GM03348 (cell line): ENCODE results near the gene CHIT1.
A peak's percentile ranks its signal among the peaks of the same experiment; 100 is the strongest.

Experiments used
- DNase-seq: peaks from one replicate; pipeline ENCODE4 v3.0.0; 2012; ENCODE audit warnings: low spot score

Gene CHIT1

DNA sequence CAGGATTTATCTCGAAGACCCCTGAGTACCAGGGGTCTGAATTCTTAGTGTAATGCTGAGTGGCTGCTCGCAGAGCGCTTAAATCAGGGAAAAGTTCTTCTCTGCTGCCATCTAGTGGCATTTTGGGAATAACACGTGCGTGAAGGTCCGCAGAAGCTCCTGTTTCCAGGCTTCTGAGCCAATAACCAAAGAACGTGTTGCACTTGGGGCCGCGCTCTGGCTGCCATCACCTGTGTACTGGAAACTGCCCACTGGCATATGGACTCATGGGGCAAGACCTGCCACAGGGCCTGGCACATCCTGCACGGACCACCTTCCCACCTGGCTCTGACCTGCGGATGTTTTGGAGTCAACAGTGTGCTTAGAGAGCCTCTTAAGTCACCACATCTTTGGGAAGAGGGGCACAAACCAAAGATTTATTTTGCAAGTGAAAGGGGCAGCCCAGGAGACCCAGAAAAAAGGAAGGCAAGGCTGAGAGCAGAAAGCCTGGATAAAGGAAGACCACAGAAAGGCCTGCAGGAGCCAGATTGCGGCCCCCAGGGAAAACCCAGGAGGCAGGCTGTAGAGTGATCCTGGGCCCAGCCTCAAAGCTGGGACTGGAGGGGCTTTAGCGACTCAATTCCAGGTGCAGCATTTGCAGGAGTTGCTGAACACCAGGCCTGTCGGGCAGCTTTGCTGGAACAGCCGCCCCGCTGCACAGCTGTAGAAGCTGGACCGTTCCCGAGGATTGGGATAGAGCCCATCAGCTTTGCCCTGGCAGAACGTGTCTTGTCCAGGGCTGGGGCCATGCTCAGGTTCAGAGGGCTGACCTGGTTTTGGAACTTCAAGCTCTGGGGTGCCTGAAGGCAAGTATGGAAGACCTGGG is 13.0 kb downstream of the CHIT1 start:
- DNase-seq = peak; percentile 80

DNA sequence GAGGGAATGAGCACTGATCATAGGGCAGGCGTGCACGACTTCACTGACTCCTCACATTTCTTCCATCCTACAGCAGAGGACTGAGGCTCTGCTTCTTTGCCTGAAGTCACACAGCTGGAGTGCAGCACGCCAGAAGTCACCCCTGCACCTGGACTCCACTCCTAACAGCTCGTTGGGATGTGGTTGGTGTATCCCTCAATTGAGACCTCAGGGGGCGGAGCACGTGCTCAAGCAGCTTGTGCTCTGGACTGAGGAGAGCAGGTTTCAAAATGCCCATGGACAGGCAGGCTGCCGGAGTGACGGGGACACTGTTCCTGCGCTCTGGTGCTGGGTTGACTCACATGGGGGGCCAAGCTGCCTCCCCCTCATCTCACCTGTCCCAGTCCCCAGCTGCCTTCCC is 13.9 kb downstream of the CHIT1 start:
- DNase-seq = no peak

DNA sequence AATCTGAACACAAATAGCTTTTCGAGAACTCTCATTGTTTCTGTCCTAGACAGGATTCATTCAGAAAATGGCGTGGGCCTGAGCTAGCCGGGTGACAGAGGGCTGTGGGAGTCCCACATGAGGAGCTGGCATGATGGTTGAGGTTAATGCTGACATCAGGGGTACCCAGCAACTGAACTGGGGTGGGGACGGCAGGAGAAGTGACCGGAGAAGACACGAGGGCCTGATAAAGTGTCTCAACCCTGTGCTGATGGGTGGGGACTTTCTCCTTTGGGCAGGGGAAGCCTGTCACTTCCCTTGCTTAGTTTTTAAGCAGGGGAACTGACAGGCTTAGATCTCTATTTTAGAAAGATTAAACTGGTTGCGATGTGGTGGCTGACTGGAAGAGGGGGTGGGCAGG is 14.6 kb downstream of the CHIT1 start:
- DNase-seq = no peak

DNA sequence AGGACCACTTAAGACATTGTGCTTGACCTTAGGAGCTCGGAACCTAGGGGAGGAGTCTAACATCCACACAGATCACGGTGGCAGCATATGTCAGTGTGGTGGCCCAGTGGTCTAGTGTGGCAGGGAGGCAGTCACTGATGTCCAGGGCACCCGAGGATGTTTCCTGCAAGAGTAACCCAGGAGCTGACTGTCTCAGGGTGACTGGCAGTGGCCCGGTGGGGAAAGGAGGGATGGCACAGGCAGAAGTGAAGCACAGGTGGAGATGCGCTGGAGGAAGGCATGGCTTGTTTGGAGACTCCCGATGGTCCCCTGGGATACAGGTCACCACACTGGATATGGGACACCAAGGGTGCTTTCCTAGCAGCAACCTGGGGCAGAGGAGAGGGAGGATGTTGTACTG is 16.3 kb downstream of the CHIT1 start:
- DNase-seq = no peak

GRCh38 chr1:203211812-203212211 is 17.7 kb downstream of the CHIT1 start:
- no peak for DNase-seq

DNA sequence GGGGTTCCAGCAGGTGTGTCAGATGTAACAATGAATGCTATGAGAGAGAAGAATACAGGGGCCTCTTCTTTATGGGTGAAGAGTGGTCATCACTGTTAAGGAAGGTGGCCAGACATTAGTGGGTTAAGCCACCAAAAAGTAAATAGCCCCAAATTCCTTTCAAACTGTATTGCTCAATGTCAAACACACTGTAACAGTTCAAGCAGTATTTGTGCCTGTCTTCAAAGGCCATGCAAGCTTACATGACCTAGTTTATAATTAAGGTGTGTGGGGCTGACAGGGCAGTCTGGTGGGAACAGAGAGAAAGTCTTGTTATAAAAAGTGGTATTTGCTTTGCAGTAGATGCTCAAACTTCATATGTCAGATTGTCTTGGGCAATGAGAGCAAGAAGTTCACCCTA is 18.5 kb downstream of the CHIT1 start:
- DNase-seq = no peak

DNA sequence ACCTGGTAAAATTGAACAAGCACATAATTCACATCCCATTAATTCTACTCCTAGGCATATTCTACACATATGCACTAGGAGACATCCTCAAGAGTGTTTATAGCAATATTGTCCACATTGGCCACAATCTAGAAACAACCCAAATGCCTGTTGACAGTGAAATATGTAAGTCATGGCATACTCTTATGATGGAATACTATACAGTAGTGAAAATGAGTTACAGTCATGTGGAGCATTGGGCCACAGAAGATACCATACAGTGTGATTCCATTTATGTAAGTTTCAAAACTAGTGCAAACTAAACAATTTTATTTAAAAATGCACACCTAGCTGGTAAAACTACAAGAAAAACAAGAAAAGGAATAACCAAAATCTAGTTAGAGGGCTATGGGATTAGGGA is 19.1 kb downstream of the CHIT1 start:
- DNase-seq = no peak

DNA sequence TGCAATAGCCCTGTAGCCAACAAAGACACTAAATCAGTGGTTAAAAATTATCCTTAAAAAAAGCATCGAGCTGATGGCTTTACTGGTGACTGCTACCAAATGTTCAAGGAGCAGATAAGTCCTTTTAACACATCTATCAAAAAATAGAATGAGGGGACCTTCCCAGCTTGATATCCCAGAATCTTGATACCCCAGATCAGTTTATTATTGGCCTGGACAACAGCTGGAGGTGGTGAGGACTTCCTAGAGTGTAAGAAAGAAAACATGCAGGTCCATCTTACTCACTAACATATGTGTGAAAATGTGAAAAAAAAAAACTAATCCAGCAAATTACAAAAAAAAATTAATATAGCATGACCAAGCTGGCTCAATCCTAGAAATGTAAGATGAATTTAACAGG is 21.3 kb downstream of the CHIT1 start:
- DNase-seq = no peak

DNA sequence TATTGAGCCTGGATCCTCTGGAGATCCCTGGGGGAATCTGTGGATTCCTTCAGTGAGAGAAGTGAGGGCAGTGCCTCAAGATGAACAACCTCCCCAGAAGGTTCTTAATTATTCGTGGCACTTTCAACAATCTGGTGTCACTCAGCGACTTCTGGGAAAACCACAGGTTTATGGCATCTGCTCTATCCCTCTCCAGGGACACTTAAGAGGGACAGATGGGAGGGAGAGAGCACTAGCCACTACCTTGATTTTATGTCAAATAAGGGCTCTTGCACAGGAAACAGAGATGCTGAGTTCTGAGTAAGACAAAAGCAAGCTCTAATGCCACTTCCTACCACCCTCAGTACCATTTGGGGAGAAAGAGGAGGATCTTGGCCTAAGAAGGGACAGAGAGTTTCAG is 21.7 kb downstream of the CHIT1 start:
- no peak for DNase-seq

- DNase-seq = no peak
Measured at GRCh38 chr1:203206129-203206687, 23.3 kb downstream of the CHIT1 start.

- DNase-seq = no peak
Measured at GRCh38 chr1:203204756-203205155, 24.7 kb downstream of the CHIT1 start.

- DNase-seq = peak; percentile 91
Measured at GRCh38 chr1:203202431-203203245, 26.8 kb downstream of the CHIT1 start.

- DNase-seq = no peak
Measured at GRCh38 chr1:203201516-203202205, 27.8 kb downstream of the CHIT1 start.

GRCh38 chr1:203200916-203201315 is 28.6 kb downstream of the CHIT1 start:
- DNase-seq = no peak

- DNase-seq = peak; percentile 78
Measured at GRCh38 chr1:203199816-203200571, 29.5 kb downstream of the CHIT1 start.

DNA sequence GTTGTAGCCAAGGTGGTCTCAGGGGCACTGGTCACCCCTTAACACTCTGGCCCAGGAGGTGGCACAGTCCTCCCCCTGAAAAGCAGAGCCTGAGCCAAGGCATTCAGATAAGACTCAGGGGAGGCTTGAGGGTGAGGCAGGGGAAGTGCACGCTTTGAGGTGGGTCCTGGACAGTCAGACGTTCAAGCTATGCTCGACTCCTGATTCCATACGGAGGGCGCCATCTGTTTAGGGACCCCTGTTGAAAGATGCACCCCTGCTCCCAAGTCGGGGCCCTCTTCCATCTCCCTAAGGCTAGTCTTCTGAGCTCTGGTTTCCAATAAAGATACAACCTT is 30.0 kb downstream of the CHIT1 start:
- no peak for DNase-seq

GRCh38 chr1:203199002-203199401 is 30.5 kb downstream of the CHIT1 start:
- no peak for DNase-seq

DNA sequence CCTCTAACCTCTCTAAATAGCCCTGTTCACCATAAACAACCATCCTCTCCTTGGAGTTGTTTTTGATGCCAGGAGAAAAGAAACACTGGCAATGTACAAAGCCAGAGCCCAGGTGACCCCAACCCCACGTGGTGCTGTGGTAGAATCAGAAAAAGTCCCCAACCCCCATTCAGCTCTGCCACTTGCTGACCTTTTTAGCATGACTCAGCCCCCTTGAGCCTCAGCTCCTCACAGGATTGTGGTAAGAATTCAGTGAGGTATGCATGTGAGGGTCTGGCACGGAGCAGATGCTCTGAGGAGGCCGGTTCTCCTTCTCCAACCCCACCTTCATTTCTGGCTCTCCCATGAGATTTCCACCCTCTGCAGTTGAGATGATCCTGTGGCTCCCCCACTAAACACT is 31.8 kb downstream of the CHIT1 start:
- DNase-seq = peak; percentile 81

DNA sequence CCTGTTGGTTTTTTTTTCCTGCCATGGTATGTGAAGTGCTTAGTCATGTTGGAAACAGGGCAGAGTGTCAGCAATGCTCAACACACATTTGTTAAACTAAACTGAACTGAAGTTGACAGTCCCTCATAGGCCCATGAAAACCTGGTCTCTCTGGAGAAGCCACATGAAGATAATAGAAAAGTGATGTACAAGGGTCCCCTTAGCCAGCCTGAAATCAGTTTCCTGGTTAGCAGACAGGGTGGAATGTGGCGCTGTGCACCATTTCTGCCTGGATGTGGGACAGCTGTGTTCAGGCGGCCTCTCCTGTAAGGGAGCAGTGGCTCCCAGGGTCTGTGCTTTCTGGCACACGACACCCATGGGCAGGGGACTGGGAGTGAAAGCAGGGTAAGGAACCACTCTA is 33.1 kb downstream of the CHIT1 start:
- DNase-seq = no peak

GRCh38 chr1:203190949-203191348 is 38.5 kb downstream of the CHIT1 start:
- no peak for DNase-seq

DNA sequence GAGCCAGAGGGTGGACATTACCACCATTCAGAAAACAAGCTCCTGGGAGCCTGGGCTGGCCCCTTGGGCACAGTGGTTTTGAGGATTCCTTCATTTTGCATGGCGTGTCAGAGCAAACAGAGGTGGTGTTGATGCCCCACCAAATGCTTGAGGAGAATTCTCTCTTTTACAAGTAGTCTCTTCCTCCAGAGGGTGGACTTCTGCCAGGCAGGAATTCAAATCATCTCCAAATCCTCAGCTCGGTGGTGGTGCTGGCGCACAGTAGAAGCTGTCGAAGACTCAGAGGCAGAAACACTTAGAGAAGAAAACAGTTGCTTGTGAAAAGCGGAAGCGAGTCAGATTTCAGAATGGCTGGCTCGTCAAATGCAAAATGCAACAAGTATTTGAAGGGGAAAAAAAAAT is 39.5 kb downstream of the CHIT1 start:
- no peak for DNase-seq
